Right cardiac atrium (tissue), 5 donors: ENCODE measurements around the gene MBP. TPM values are rescaled to one million over a fixed set of nuclear protein-coding genes. Genes with fewer than 3 reads are reported as not detected.
A peak's percentile ranks its signal among the peaks of the same experiment; 100 is the strongest.
"Not testable (repeated sequence)": the region's sequence is repeated elsewhere in the genome, so short reads cannot be mapped to it uniquely, and the experiment has no call there.

ENCODE experiments used
- ATAC-seq, 2 donors: fragments of 200-7000 bp; cut with Tn5 transposase; one replicate each; pipeline versions ENCODE4 v1.8.0 to v1.9.1; 2020; ENCODE audit warnings: moderate library complexity in 2 of 2, mild to moderate bottlenecking in 1 of 2
- DNase-seq, 3 donors: peaks; one replicate each; pipeline ENCODE4 v3.0.0-alpha.2; 2020
- H3K27ac ChIP-seq: one replicate; pipeline ENCODE4 v1.5.1; 2013; ENCODE audit warnings: mild to moderate bottlenecking, low read length, control low read depth, moderate library complexity
- H3K27me3 ChIP-seq: one replicate; pipeline ENCODE4 v1.6.1; 2013; ENCODE audit not compliant: control insufficient read depth, insufficient read depth
- H3K4me1 ChIP-seq: one replicate; pipeline ENCODE4 v1.6.1; 2013; ENCODE audit warnings: low read length; ENCODE audit not compliant: control insufficient read depth, insufficient read depth
- H3K4me3 ChIP-seq: one replicate; pipeline ENCODE4 v1.5.1; 2013; ENCODE audit warnings: low read length, control low read depth
- H3K9me3 ChIP-seq: one replicate; pipeline ENCODE4 v1.6.1; 2013; ENCODE audit warnings: low read length; ENCODE audit not compliant: control insufficient read depth
- WGBS: extraction: QIAGEN DNeasy Blood & Tissue Kit; methylation state at CpG from one replicate; pipeline ENCODE4 v1.1.7; 2013; 5-methylcytosine and 5-hydroxymethylcytosine counted together
- intact Hi-C, 4 donors: fragments of 100-400 bp; cut with DNase I; formaldehyde crosslinking; loops; one replicate each; pipeline versions ENCODE4 v1.11.0 to v1.14.0; 2022 to 2023
- polyA plus RNA-seq: library from polyadenylated mRNA; stranded (reverse); fragments of 200-250 nt; gene quantifications from one replicate; pipeline ENCODE4 v1.2.3, GENCODE V29; 2013
- total RNA-seq, 4 donors: library from RNA; stranded (reverse); fragmentation: NEBNext Ultra II Directional; extraction: Animal tissue kit (Norgen Biotek cat#: 25700); gene quantifications; one replicate each; pipeline ENCODE4 v1.2.1, GENCODE V29; 2021
- donor health status: healthy with polysubstance abuse.
- donor health status: DM: no; HTN: yes; CAD: no.
- donor health status: DM: no; HTN: no; CAD: no.
- donor health status: DM: no; HTN: yes; CAD: no; lungs with severe emphysema.
- donor health status: DM: yes; HTN: yes; CAD: no.

Gene MBP
- total and polyA plus RNA-seq, 5 donors = 10.5 to 26.4 (median 16.1) TPM

GRCh38 chr18:77025123-77025522 lies 107.5 kb downstream of the MBP start:
- no peaks in the 10 kb centered on the region for H3K9me3 ChIP-seq
- intact Hi-C loops = no loop called here

GRCh38 chr18:77024476-77024875 lies 108.1 kb downstream of the MBP start:
- no peak overlapping the region for H3K27ac ChIP-seq
- no peaks in the 10 kb centered on the region for H3K27me3 ChIP-seq
- intact Hi-C loops = no loop called here
- 95% methylated on average over 14 of the region's 14 CpGs for WGBS
- H3K4me1 ChIP-seq = peaks cover 2% of the 10 kb centered on the region
- no peak for ATAC-seq
- H3K4me3 ChIP-seq = no peak overlapping the region
- DNase-seq = no peak
- H3K9me3 ChIP-seq = no peaks in the 10 kb centered on the region

More at GRCh38 chr18:77025123-77025522, 107.5 kb downstream of the MBP start:
- WGBS = 85% methylated on average over 15 of the region's 15 CpGs
- ATAC-seq = no peak
- H3K4me1 ChIP-seq = peaks cover 2% of the 10 kb centered on the region
- DNase-seq = no peak
- H3K4me3 ChIP-seq = no peak overlapping the region
- H3K27me3 ChIP-seq = no peaks in the 10 kb centered on the region
- no peak overlapping the region for H3K27ac ChIP-seq

- intact Hi-C loops = no loop called here
- Histone ChIP-seq H3K27ac (no peak overlapping the region), H3K9me3 (no peaks in the 10 kb centered on the region), H3K4me1 (peaks cover 2% of the 10 kb centered on the region), H3K4me3 (no peak overlapping the region), H3K27me3 (no peaks in the 10 kb centered on the region)
- ATAC-seq (no peak), DNase-seq (no peak)
- WGBS = 57% methylated on average over 19 of the region's 19 CpGs
These were observed 109.3 kb downstream of the MBP start for GRCh38 chr18:77023102-77023782.

GRCh38 chr18:77022556-77022955 lies 110.0 kb downstream of the MBP start:
- H3K9me3 ChIP-seq = no peaks in the 10 kb centered on the region
- H3K4me3 ChIP-seq = no peak overlapping the region
- no peak overlapping the region for H3K27ac ChIP-seq
- ATAC-seq = no peak
- H3K27me3 ChIP-seq = no peaks in the 10 kb centered on the region
- intact Hi-C loops = no loop called here
- no peak for DNase-seq
- peaks cover 2% of the 10 kb centered on the region for H3K4me1 ChIP-seq
- 73% methylated on average over 5 of the region's 5 CpGs for WGBS

GRCh38 chr18:77022116-77022515 lies 110.5 kb downstream of the MBP start:
- DNase-seq (no peak), ATAC-seq (no peak)
- intact Hi-C loops = no loop called here
- Histone ChIP-seq H3K9me3 (no peaks in the 10 kb centered on the region), H3K4me3 (no peak overlapping the region), H3K4me1 (peaks cover 2% of the 10 kb centered on the region), H3K27ac (no peak overlapping the region), H3K27me3 (no peaks in the 10 kb centered on the region)
- WGBS = 90% methylated on average over 12 of the region's 12 CpGs

GRCh38 chr18:77021478-77021877 lies 111.1 kb downstream of the MBP start:
- H3K4me1 ChIP-seq, ATAC-seq, H3K4me3 ChIP-seq, H3K27ac ChIP-seq, H3K9me3 ChIP-seq, intact Hi-C loops, DNase-seq, H3K27me3 ChIP-seq: not testable (repeated sequence)
- WGBS = 87% methylated on average over 14 of the region's 14 CpGs

GRCh38 chr18:77021075-77021474 lies 111.5 kb downstream of the MBP start:
- no peak for ATAC-seq
- H3K27ac ChIP-seq = no peak overlapping the region
- peaks cover 2% of the 10 kb centered on the region for H3K4me1 ChIP-seq
- H3K4me3 ChIP-seq = no peak overlapping the region
- no peaks in the 10 kb centered on the region for H3K9me3 ChIP-seq
- intact Hi-C loops = no loop called here
- no peaks in the 10 kb centered on the region for H3K27me3 ChIP-seq
- 90% methylated on average over 9 of the region's 9 CpGs for WGBS
- no peak for DNase-seq

- intact Hi-C loops = no loop called here
- H3K27ac ChIP-seq = no peak overlapping the region
- WGBS = 85% methylated on average over 11 of the region's 11 CpGs
- no peaks in the 10 kb centered on the region for H3K27me3 ChIP-seq
- no peak overlapping the region for H3K4me3 ChIP-seq
- DNase-seq (no peak), ATAC-seq (no peak)
- H3K9me3 ChIP-seq = no peaks in the 10 kb centered on the region
- peaks cover 2% of the 10 kb centered on the region for H3K4me1 ChIP-seq
These were observed 112.0 kb downstream of the MBP start for GRCh38 chr18:77020561-77020960.

GRCh38 chr18:77019641-77020040 lies 112.9 kb downstream of the MBP start:
- WGBS = 96% methylated on average over 9 of the region's 9 CpGs
- ATAC-seq (peak in 1 of 2 donors; percentile 22), DNase-seq (no peak)
- H3K4me1 ChIP-seq = peaks cover 2% of the 10 kb centered on the region
- intact Hi-C loops = no loop called here
- H3K9me3 ChIP-seq = no peaks in the 10 kb centered on the region
- no peaks in the 10 kb centered on the region for H3K27me3 ChIP-seq
- no peak overlapping the region for H3K4me3 ChIP-seq
- no peak overlapping the region for H3K27ac ChIP-seq

GRCh38 chr18:77018650-77019049 lies 113.9 kb downstream of the MBP start:
- H3K9me3 ChIP-seq, ATAC-seq, H3K27me3 ChIP-seq, intact Hi-C loops, H3K4me3 ChIP-seq, H3K4me1 ChIP-seq, H3K27ac ChIP-seq, DNase-seq: not testable (repeated sequence)

- intact Hi-C loops = no loop called here
- WGBS = 78% methylated on average over 6 of the region's 6 CpGs
- H3K27ac ChIP-seq = no peak overlapping the region
These were observed 115.2 kb downstream of the MBP start for GRCh38 chr18:77017355-77017754.

GRCh38 chr18:77016936-77017335 lies 115.6 kb downstream of the MBP start:
- intact Hi-C loops = no loop called here
- no peak overlapping the region for H3K27ac ChIP-seq
- H3K4me3 ChIP-seq = no peak overlapping the region
- DNase-seq (no peak), ATAC-seq (no peak)
- H3K4me1 ChIP-seq = peaks cover 3% of the 10 kb centered on the region
- no peaks in the 10 kb centered on the region for H3K9me3 ChIP-seq
- H3K27me3 ChIP-seq = no peaks in the 10 kb centered on the region
- 73% methylated on average over 16 of the region's 16 CpGs for WGBS

More at GRCh38 chr18:77017355-77017754, 115.2 kb downstream of the MBP start:
- DNase-seq (no peak), ATAC-seq (no peak)
- Histone ChIP-seq H3K4me3 (no peak overlapping the region), H3K27me3 (no peaks in the 10 kb centered on the region), H3K4me1 (peaks cover 3% of the 10 kb centered on the region), H3K9me3 (no peaks in the 10 kb centered on the region)
